HEK293 (cell line): ENCODE measurements around the gene CCDC57.

ENCODE experiments used
- GLI2 ChIP-seq: fragments of 450-650 bp; formaldehyde crosslinking; IDR thresholded peaks from 2 replicates; pipeline ENCODE4; 2017; ENCODE audit warnings: missing biosample characterization, missing genetic modification characterization, low read depth, borderline replicate concordance
- GLI4 ChIP-seq: fragments of 450-650 bp; formaldehyde crosslinking; IDR thresholded peaks from 2 replicates; pipeline ENCODE4 v1.5.1; 2016; ENCODE audit warnings: missing biosample characterization, missing genetic modification characterization
- IKZF3 ChIP-seq: fragments of 450-650 bp; IDR thresholded peaks from 2 replicates; pipeline ENCODE4 v1.5.0; 2018; ENCODE audit warnings: missing biosample characterization, mild to moderate bottlenecking, missing genetic modification characterization, moderate library complexity
- KLF1 ChIP-seq: fragments of 450-650 bp; formaldehyde crosslinking; IDR thresholded peaks from 2 replicates; pipeline ENCODE4 v1.5.1; 2016; ENCODE audit warnings: missing biosample characterization, missing genetic modification characterization
- KLF8 ChIP-seq: fragments of 450-650 bp; formaldehyde crosslinking; IDR thresholded peaks from 2 replicates; pipeline ENCODE4 v1.5.1; 2016; ENCODE audit warnings: missing biosample characterization, missing genetic modification characterization
- PRDM2 ChIP-seq: fragments of 450-650 bp; formaldehyde crosslinking; IDR thresholded peaks from 2 replicates; pipeline ENCODE4 v1.5.1; 2016; ENCODE audit warnings: missing biosample characterization, missing genetic modification characterization, borderline replicate concordance
- SETDB1 ChIP-seq: IDR thresholded peaks from one replicate; pipeline ENCODE4 v1.6.1; 2017; ENCODE audit warnings: mild to moderate bottlenecking, low read length, moderate library complexity, mixed read lengths; ENCODE audit not compliant: insufficient read length
- SP2 ChIP-seq: fragments of 450-650 bp; formaldehyde crosslinking; IDR thresholded peaks from 2 replicates; pipeline ENCODE4 v1.5.1; 2016; ENCODE audit warnings: missing biosample characterization, missing genetic modification characterization
- ZBTB17 ChIP-seq: fragments of 450-650 bp; formaldehyde crosslinking; IDR thresholded peaks from 2 replicates; pipeline ENCODE4 v1.5.1; 2016; ENCODE audit warnings: missing biosample characterization, missing genetic modification characterization
- ZBTB8A ChIP-seq: fragments of 450-650 bp; formaldehyde crosslinking; IDR thresholded peaks from 2 replicates; pipeline ENCODE4 v1.5.1; 2016; ENCODE audit warnings: missing biosample characterization, missing genetic modification characterization
- ZNF148 ChIP-seq: fragments of 450-650 bp; formaldehyde crosslinking; IDR thresholded peaks from 2 replicates; pipeline ENCODE4 v1.5.0; 2017; ENCODE audit warnings: missing biosample characterization, missing genetic modification characterization, borderline replicate concordance
- ZNF175 ChIP-seq: fragments of 450-650 bp; formaldehyde crosslinking; IDR thresholded peaks from 2 replicates; pipeline ENCODE4 v1.5.1; 2016; ENCODE audit warnings: missing biosample characterization, missing genetic modification characterization
- ZNF19 ChIP-seq: fragments of 450-650 bp; formaldehyde crosslinking; IDR thresholded peaks from 2 replicates; pipeline ENCODE4; 2016; ENCODE audit warnings: missing biosample characterization, missing genetic modification characterization, low read depth
- ZNF223 ChIP-seq: fragments of 450-650 bp; formaldehyde crosslinking; IDR thresholded peaks from 2 replicates; pipeline ENCODE4 v1.5.1; 2016; ENCODE audit warnings: missing biosample characterization, missing genetic modification characterization
- ZNF266 ChIP-seq: fragments of 450-650 bp; formaldehyde crosslinking; IDR thresholded peaks from 2 replicates; pipeline ENCODE4 v1.5.1; 2016; ENCODE audit warnings: missing biosample characterization, missing genetic modification characterization, low read depth
- ZNF324 ChIP-seq: fragments of 450-650 bp; formaldehyde crosslinking; IDR thresholded peaks from 2 replicates; pipeline ENCODE4 v1.5.1; 2016; ENCODE audit warnings: missing biosample characterization, missing genetic modification characterization
- ZNF366 ChIP-seq: fragments of 450-650 bp; formaldehyde crosslinking; conservative IDR thresholded peaks from 2 replicates; pipeline ENCODE4 v1.5.1; 2016; ENCODE audit warnings: missing biosample characterization, missing genetic modification characterization
- ZNF544 ChIP-seq: fragments of 450-650 bp; formaldehyde crosslinking; IDR thresholded peaks from 2 replicates; pipeline ENCODE4 v1.5.0; 2017; ENCODE audit warnings: missing biosample characterization, missing genetic modification characterization
- ZNF623 ChIP-seq: fragments of 450-650 bp; formaldehyde crosslinking; IDR thresholded peaks from 2 replicates; pipeline ENCODE4 v1.5.1; 2016; ENCODE audit warnings: missing biosample characterization, missing genetic modification characterization
- ZNF654 ChIP-seq: fragments of 450-650 bp; formaldehyde crosslinking; IDR thresholded peaks from 2 replicates; pipeline ENCODE4 v1.5.1; 2016; ENCODE audit warnings: low read depth, missing biosample characterization, missing genetic modification characterization
- ZNF747 ChIP-seq: fragments of 450-650 bp; formaldehyde crosslinking; IDR thresholded peaks from 2 replicates; pipeline ENCODE4 v1.5.1; 2016; ENCODE audit warnings: missing biosample characterization, missing genetic modification characterization
- ZNF776 ChIP-seq: fragments of 450-650 bp; formaldehyde crosslinking; IDR thresholded peaks from 2 replicates; pipeline ENCODE4 v1.5.0; 2017; ENCODE audit warnings: missing biosample characterization, missing genetic modification characterization, borderline replicate concordance
- ZSCAN16 ChIP-seq: fragments of 450-650 bp; formaldehyde crosslinking; IDR thresholded peaks from 2 replicates; pipeline ENCODE4 v1.5.1; 2016; ENCODE audit warnings: missing biosample characterization, missing genetic modification characterization
- ZSCAN4 ChIP-seq: fragments of 450-650 bp; formaldehyde crosslinking; IDR thresholded peaks from 2 replicates; pipeline ENCODE4 v1.5.1; 2017; ENCODE audit warnings: missing biosample characterization, missing genetic modification characterization
- TF ChIP-seq, protein P1 (sequence below): fragments of 450-650 bp; formaldehyde crosslinking; IDR thresholded peaks from 2 replicates; pipeline ENCODE4 v1.5.1; 2016; ENCODE audit warnings: missing biosample characterization, missing genetic modification characterization, borderline replicate concordance
- TF ChIP-seq, protein P2 (sequence below): fragments of 450-650 bp; formaldehyde crosslinking; conservative IDR thresholded peaks from 2 replicates; pipeline ENCODE4 v1.5.1; 2016; ENCODE audit warnings: low read depth, missing biosample characterization, missing genetic modification characterization

The CCDC57 gene

GRCh38 chr17:82238472-82239201 is 26.0 kb upstream of the CCDC57 start (continued):
- TF ChIP-seq ZNF148 (tag by site-specific recombination) = no peak
- TF ChIP-seq GLI2 (tag by site-specific recombination) = no peak
- TF ChIP-seq ZNF19 (tag by site-specific recombination) = no peak
- TF ChIP-seq, protein P1, sequence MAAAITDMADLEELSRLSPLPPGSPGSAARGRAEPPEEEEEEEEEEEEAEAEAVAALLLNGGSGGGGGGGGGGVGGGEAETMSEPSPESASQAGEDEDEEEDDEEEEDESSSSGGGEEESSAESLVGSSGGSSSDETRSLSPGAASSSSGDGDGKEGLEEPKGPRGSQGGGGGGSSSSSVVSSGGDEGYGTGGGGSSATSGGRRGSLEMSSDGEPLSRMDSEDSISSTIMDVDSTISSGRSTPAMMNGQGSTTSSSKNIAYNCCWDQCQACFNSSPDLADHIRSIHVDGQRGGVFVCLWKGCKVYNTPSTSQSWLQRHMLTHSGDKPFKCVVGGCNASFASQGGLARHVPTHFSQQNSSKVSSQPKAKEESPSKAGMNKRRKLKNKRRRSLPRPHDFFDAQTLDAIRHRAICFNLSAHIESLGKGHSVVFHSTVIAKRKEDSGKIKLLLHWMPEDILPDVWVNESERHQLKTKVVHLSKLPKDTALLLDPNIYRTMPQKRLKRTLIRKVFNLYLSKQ (tag by site-specific recombination) = no peak
- TF ChIP-seq ZNF623 (tag by site-specific recombination) = no peak
- peak; percentile 35; the same call in 1 of the 2 replicates for TF ChIP-seq KLF8 (tag by site-specific recombination)
- no peak for TF ChIP-seq ZNF266 (tag by site-specific recombination)
- TF ChIP-seq ZBTB8A (tag by site-specific recombination) = peak; percentile 46
- no peak for TF ChIP-seq IKZF3 (tag by site-specific recombination)
- no peak for TF ChIP-seq PRDM2
- TF ChIP-seq ZSCAN16 (tag by site-specific recombination) = no peak
- no peak for TF ChIP-seq SETDB1
- no peak for TF ChIP-seq ZNF175 (tag by site-specific recombination)
- no peak for TF ChIP-seq ZNF776
- TF ChIP-seq KLF1 (tag by site-specific recombination) = peak; percentile 91
- TF ChIP-seq ZNF366 = no peak
- peak; percentile 81 for TF ChIP-seq SP2
- no peak for TF ChIP-seq ZSCAN4 (tag by site-specific recombination)
- TF ChIP-seq ZBTB17 (tag by site-specific recombination) = peak; percentile 38
- no peak for TF ChIP-seq ZNF223
- TF ChIP-seq ZNF324 = no peak
- no peak for TF ChIP-seq ZNF747 (tag by site-specific recombination)
- TF ChIP-seq GLI4 (tag by site-specific recombination) = no peak
- no peak for TF ChIP-seq ZNF654 (tag by site-specific recombination)
- TF ChIP-seq, protein P2, sequence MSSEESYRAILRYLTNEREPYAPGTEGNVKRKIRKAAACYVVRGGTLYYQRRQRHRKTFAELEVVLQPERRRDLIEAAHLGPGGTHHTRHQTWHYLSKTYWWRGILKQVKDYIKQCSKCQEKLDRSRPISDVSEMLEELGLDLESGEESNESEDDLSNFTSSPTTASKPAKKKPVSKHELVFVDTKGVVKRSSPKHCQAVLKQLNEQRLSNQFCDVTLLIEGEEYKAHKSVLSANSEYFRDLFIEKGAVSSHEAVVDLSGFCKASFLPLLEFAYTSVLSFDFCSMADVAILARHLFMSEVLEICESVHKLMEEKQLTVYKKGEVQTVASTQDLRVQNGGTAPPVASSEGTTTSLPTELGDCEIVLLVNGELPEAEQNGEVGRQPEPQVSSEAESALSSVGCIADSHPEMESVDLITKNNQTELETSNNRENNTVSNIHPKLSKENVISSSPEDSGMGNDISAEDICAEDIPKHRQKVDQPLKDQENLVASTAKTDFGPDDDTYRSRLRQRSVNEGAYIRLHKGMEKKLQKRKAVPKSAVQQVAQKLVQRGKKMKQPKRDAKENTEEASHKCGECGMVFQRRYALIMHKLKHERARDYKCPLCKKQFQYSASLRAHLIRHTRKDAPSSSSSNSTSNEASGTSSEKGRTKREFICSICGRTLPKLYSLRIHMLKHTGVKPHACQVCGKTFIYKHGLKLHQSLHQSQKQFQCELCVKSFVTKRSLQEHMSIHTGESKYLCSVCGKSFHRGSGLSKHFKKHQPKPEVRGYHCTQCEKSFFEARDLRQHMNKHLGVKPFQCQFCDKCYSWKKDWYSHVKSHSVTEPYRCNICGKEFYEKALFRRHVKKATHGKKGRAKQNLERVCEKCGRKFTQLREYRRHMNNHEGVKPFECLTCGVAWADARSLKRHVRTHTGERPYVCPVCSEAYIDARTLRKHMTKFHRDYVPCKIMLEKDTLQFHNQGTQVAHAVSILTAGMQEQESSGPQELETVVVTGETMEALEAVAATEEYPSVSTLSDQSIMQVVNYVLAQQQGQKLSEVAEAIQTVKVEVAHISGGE (tag by site-specific recombination) = no peak
- no peak for TF ChIP-seq ZNF544 (tag by site-specific recombination)
